Vagina (tissue), 2 donors: Measurements from ENCODE around the gene KIF5B.
"Not testable (repeated sequence)": the region's sequence is repeated elsewhere in the genome, so short reads cannot be mapped to it uniquely, and the experiment has no call there.

Experiments used
- CTCF ChIP-seq, 3 experiments: fragments of 450-650 bp in 2 of 3; fragments of 200-600 bp in 1 of 3; sonication (generic) in 1 of 3; IDR thresholded peaks; one replicate each; pipeline ENCODE4 v1.5.1; 2017 to 2019; ENCODE audit warnings: antibody characterized with exemption in 3 of 3, mild to moderate bottlenecking in 2 of 3, moderate library complexity in 2 of 3
- POLR2AphosphoS5 ChIP-seq, 2 donors: sonication (generic); formaldehyde crosslinking; IDR thresholded peaks; one replicate each; pipeline ENCODE4 v1.9.0; 2017; ENCODE audit warnings: antibody characterized with exemption in 2 of 2, mild to moderate bottlenecking in 2 of 2, low read depth in 1 of 2; ENCODE audit not compliant: insufficient read depth in 1 of 2

GRCh38 chr10:32042730-32043129 is 13.5 kb downstream of the KIF5B start:
- not testable (repeated sequence) for TF ChIP-seq CTCF (IDR thresholded peaks at IDR 0.05); POLR2AphosphoS5 (IDR thresholded peaks at IDR 0.05; ENCODE audit: insufficient read depth in 1 of 2, low read depth in 1 of 2)
